Psoas muscle (tissue), 8 donors: Measurements from ENCODE around the gene MEF2C. TPM values are rescaled to one million over a fixed set of nuclear protein-coding genes. Genes with fewer than 3 reads are reported as not detected.

Experiments used
- ATAC-seq, 4 donors: fragments of 200-7000 bp; cut with Tn5 transposase; one replicate each; pipeline ENCODE4 v1.9.1; 2020; ENCODE audit warnings: moderate library complexity in 3 of 4, mild to moderate bottlenecking in 2 of 4
- DNase-seq, 2 donors: peaks; one replicate each; pipeline ENCODE4 v3.0.0-alpha.2; 2020
- H3K27ac ChIP-seq: fragments of 200-600 bp; one replicate; pipeline ENCODE4 v1.8.0; 2022
- H3K27me3 ChIP-seq, 3 donors: fragments of 200-600 bp in 1 of 3; one replicate each; pipeline versions ENCODE4 v1.6.1 to v1.8.0; 2013 to 2022; ENCODE audit warnings: low read length in 2 of 3, mild to moderate bottlenecking in 2 of 3, moderate library complexity in 1 of 3; ENCODE audit not compliant: insufficient read depth in 3 of 3
- H3K36me3 ChIP-seq, 2 donors: fragments of 200-600 bp in 1 of 2; one replicate each; pipeline versions ENCODE4 v1.6.1 to v1.8.0; 2013 to 2022; ENCODE audit warnings: low read depth in 1 of 2, mild to moderate bottlenecking in 1 of 2, moderate library complexity in 1 of 2; ENCODE audit not compliant: insufficient read depth in 1 of 2
- H3K4me1 ChIP-seq: fragments of 200-600 bp; one replicate; pipeline ENCODE4 v1.8.0; 2022
- H3K4me3 ChIP-seq: fragments of 200-600 bp; one replicate; pipeline ENCODE4 v1.8.0; 2022; ENCODE audit warnings: mild to moderate bottlenecking
- H3K9me3 ChIP-seq: fragments of 200-600 bp; one replicate; pipeline ENCODE4 v1.8.0; 2022
- CTCF ChIP-seq: fragments of 200-600 bp; IDR thresholded peaks from one replicate; pipeline ENCODE4 v1.8.0; 2022; ENCODE audit warnings: antibody characterized with exemption
- WGBS, 3 donors: extraction: QIAGEN DNeasy Blood & Tissue Kit; methylation state at CpG; one replicate each; pipeline versions ENCODE4 v1.1.6 to v1.1.7; 2013; 5-methylcytosine and 5-hydroxymethylcytosine counted together
- intact Hi-C, 2 donors: fragments of 100-400 bp; cut with DNase I; formaldehyde crosslinking; loops; one replicate each; pipeline versions ENCODE4 v1.11.0 to v1.14.2; 2022
- polyA plus RNA-seq, 3 donors: library from polyadenylated mRNA; stranded (reverse); fragments of 200-250 nt; gene quantifications; one replicate each; pipeline ENCODE4 v1.2.3, GENCODE V29; 2013
- total RNA-seq, 4 donors: library from RNA; stranded (reverse); fragmentation: NEBNext Ultra II Directional in 2 of 4; extraction: Animal tissue kit (Norgen Biotek cat#: 25700) in 2 of 4; gene quantifications; one replicate each; pipeline versions ENCODE4 v1.2.1 to v1.2.4, GENCODE V29; 2021 to 2023
- donor health status: healthy with polysubstance abuse.
- donor health status: DM: no; HTN: no; CAD: no; lungs with moderate emphysema.
- donor health status: Bipolar disorder and iron deficiency.
- donor health status: healthy.
- donor health status: DM: yes; HTN: yes; CAD: no.
- donor health status: DM: no; HTN: no; CAD: no.
- donor health status: DM: no; HTN: no; CAD: no.
- donor health status: DM: yes; HTN: yes; CAD: no.

The MEF2C gene
- total and polyA plus RNA-seq, 7 donors = 9.3 to 530 (median 148) TPM

- 12 to 22% (median 21%) methylated on average over 5 of the region's 5 CpGs for WGBS, 3 donors
- no peak for TF ChIP-seq CTCF
- intact Hi-C loops = loop anchor here in 1 of 2 donors (10.0 kb wide), 1 partner anchor 1268 kb away; the partner anchor contains the start of gene CCNH
- Histone ChIP-seq H3K9me3 (no peaks in the 10 kb centered on the region), H3K27me3 (peaks cover 12 to 100% (median 52%) of the 10 kb centered on the region in 3 donors), H3K4me1 (peaks cover 6% of the 10 kb centered on the region), H3K36me3 (no peaks in the 10 kb centered on the region), H3K27ac (no peak overlapping the region), H3K4me3 (no peak overlapping the region)
- DNase-seq = no peak
- ATAC-seq = no peak
Measured at GRCh38 chr5:88682881-88683361, 200.1 kb downstream of the MEF2C start.

- Histone ChIP-seq H3K9me3 (no peaks in the 10 kb centered on the region), H3K36me3 (no peaks in the 10 kb centered on the region), H3K4me3 (no peak overlapping the region), H3K27ac (no peak overlapping the region), H3K4me1 (peaks cover 6% of the 10 kb centered on the region), H3K27me3 (peaks cover 6 to 100% (median 48%) of the 10 kb centered on the region in 3 donors)
- intact Hi-C loops = loop anchor here in 1 of 2 donors (10.0 kb wide), 1 partner anchor 1267 kb away; the partner anchor contains the start of gene CCNH
- ATAC-seq = no peak
- DNase-seq = no peak
- TF ChIP-seq CTCF = no peak
- WGBS, 3 donors = 18 to 32% (median 19%) methylated on average over 1 of the region's 1 CpG
Measured at GRCh38 chr5:88682131-88682530, 200.9 kb downstream of the MEF2C start.

- H3K27me3 ChIP-seq = peaks cover 6 to 100% (median 46%) of the 10 kb centered on the region in 3 donors
- no peaks in the 10 kb centered on the region for H3K9me3 ChIP-seq
- H3K27ac ChIP-seq = no peak overlapping the region
- ATAC-seq = no peak
- no peak for TF ChIP-seq CTCF
- whole genome bisulfite sequencing, 3 donors = 43 to 46% (median 46%) methylated on average over 5 of the region's 5 CpGs
- H3K36me3 ChIP-seq = no peaks in the 10 kb centered on the region
- intact Hi-C loops = loop anchor here in 1 of 2 donors (2.0 to 10.0 kb wide), 3 partner anchors 539 to 1267 kb away; partner anchors contain the start of gene CCNH
- no peak overlapping the region for H3K4me3 ChIP-seq
- peaks cover 6% of the 10 kb centered on the region for H3K4me1 ChIP-seq
- DNase-seq = no peak
Measured at GRCh38 chr5:88681211-88681803, 201.7 kb downstream of the MEF2C start.

- Histone ChIP-seq H3K4me1 (peaks cover 11% of the 10 kb centered on the region), H3K27me3 (peaks cover 6 to 100% (median 47%) of the 10 kb centered on the region in 3 donors), H3K4me3 (peak overlapping the region; percentile 48), H3K9me3 (no peaks in the 10 kb centered on the region), H3K36me3 (no peaks in the 10 kb centered on the region), H3K27ac (no peak overlapping the region)
- peak; percentile 95 for TF ChIP-seq CTCF
- peak; percentile 71 to 80 for DNase-seq
- WGBS, 3 donors = 3 to 6% (median 3%) methylated on average over 42 to 61 of the region's 61 CpGs
- intact Hi-C loops = loop anchor here in 1 of 2 donors (2.0 to 10.0 kb wide), 3 partner anchors 538 to 1266 kb away; partner anchors contain the start of gene CCNH
- ATAC-seq = peak; percentile 86 to 91 (median 88)
Measured at GRCh38 chr5:88680253-88681132, 202.5 kb downstream of the MEF2C start.
